Endothelial cell of coronary artery (primary cell): Measurements from ENCODE around the gene COQ7. TPM values are rescaled to one million over a fixed set of nuclear protein-coding genes. Genes with fewer than 3 reads are reported as not detected.

Source experiments
- total RNA-seq: library from RNA; depleted of rRNA; stranded (reverse); fragments of >200 nt; gene quantifications from 2 replicates; pipeline ENCODE4 v1.2.3, GENCODE V29; 2014

Gene COQ7
- total RNA-seq, result 21.4 and 26.6 TPM in 2 replicates

DNA sequence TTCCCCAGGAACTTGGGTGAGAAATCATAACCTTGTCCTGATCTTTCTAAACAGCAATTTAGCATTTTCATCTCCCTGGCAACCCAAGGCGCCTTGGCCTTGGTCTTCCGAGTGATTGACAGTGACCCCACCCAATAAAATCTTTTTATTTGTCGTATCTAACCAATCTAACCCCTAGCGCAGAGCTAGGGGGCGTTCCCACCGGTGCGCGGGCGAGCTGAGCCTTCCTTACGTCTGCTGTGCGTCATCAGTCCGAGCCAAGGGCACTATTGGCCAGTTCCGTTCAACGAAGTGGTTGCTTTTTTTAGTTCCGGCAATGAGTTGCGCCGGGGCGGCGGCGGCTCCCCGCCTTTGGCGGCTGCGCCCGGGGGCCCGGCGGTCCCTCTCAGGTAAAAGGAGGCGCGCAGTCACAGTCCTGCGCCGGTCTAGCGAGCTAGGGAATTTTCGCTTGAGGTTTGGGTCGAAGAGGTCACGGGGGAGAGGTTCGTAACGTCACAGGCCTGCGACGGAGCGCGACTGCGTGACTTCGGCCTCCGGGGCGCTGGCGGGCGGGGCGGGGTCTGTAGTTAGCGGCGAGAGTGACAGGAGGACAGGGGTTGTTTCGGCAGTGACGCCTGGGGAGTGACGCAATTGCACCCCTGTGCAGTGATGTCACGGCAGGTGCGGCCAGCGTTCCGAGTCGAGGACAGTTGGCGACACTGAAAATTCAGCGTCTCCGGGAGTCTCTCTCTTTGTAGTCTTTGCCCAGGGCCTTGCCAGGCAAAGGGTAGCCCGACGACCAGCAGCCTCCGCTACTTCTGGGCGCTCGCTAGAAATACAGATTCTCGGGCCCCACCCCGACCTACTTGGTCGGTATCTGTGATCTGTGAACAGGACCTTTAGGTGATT, at the start of gene COQ7:
COQ7 (plus strand) TSS at position 266 of the 888 bp plus-strand sequence; CDS start at position 317, 51 bp downstream.

DNA sequence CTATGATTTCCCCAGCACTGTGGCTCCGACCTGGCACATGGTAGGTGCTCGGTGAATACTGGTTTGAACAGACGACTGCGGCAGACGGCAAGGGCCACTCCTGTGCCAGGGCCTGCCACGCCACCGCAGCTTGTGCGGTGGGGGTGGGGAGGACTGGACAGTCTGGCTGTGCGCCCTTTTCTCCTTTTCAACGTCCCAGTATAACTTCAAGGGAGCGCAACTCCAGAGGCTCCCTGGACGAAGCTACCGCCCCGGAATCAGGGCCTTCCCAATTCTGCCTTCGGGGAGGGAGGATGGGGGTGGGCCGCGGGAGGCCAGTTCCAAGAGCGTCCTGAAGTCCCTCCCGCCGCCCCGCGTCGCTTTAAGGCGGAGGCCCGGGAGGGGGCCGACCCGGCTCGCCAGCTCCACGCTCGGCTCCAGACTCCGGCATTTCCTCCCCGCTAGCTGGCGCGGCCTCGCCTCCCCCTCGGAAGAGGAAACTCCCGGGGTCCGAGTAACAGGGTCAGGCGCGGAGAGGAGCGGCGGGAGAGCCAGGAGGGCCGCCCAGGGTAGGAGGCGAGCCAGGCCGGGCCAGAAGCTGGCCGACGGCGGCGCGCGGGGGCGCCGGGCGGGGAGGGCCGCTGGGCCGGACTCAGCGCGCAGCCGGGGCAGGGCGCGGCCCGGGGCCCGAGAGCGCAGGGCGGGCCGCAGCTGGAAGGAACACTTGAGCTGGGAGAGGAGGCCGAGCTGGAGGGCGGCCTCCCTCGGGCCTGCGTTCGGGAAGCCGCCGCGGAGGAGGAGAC, 46.4 kb downstream of the COQ7 start, which contains the start of gene ITPRIPL2:
ITPRIPL2 (plus strand) TSS at position 388 of the 782 bp plus-strand sequence. CDS start 498 bp downstream, outside the sequence.

Other genes with a start within 250 kb of the COQ7 start
- gene SMG1, start 141.2 kb upstream of the COQ7 start, total RNA-seq, result 50.1 and 69.7 TPM in 2 replicates
- 3.7 and 4.0 TPM in 2 replicates for gene TMC7, start 83.7 kb upstream of the COQ7 start, total RNA-seq
- 27.0 and 34.9 TPM in 2 replicates for gene ITPRIPL2, start 46.4 kb downstream of the COQ7 start, total RNA-seq
- 0.38 and 0.72 TPM in 2 replicates for gene SYT17, start 100.6 kb downstream of the COQ7 start, total RNA-seq
- gene CLEC19A, start 218.1 kb downstream of the COQ7 start, total RNA-seq, result not detected in 2 replicates